ENCODE data around the gene MANBA.

Gene MANBA

GRCh38 chr4:102586002-102586643 lies 174.6 kb downstream of the MANBA start:
- DNase-seq, result no peak

DNA sequence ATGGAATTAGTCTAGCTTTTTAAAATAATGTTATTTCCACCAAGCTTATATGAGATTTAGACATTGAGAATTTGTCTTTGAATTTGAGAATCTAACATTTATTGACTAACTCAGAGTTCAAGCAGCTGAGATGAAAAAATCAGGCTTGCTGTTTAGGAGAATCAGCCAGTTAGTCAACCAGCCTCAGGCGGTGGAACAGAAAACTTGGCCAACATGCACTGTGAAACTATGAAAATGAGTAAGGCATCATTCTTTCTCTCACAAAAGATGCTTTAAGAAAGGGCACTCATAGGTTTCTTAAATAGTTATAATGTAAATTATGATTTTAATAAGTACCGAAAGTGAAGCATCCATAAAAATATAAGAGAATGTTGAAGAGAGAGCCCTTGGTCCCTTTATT lies 175.4 kb downstream of the MANBA start:
- no peak for DNase-seq

GRCh38 chr4:102584091-102584490 lies 176.7 kb downstream of the MANBA start:
- DNase-seq, result no peak
